HuH-7.5 (cell line): ENCODE results near the gene PUM1.

Experiments
- DNase-seq: peaks from one replicate; pipeline ENCODE4 v3.0.0; 2011; ENCODE audit warnings: low spot score

The PUM1 gene

DNA sequence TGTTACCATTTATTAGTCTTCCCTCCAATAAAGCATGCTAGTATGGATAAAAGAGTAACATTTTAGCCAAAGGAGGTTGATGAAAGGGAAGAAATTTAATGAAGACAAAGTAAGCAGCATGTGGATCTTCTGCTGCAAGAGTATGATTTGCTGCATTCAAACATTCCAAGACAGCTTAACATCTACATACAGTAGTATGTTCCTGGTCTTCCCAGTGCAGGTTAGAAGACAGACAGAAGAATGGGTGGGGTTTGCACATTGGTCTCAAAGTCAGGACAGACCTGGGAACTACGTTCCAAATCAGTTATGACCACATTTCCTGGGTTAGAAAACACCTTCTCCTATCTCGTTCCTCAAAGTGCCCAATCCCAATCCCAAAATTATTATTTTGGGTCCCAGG, 43.3 kb downstream of the PUM1 start:
- no peak for DNase-seq

DNA sequence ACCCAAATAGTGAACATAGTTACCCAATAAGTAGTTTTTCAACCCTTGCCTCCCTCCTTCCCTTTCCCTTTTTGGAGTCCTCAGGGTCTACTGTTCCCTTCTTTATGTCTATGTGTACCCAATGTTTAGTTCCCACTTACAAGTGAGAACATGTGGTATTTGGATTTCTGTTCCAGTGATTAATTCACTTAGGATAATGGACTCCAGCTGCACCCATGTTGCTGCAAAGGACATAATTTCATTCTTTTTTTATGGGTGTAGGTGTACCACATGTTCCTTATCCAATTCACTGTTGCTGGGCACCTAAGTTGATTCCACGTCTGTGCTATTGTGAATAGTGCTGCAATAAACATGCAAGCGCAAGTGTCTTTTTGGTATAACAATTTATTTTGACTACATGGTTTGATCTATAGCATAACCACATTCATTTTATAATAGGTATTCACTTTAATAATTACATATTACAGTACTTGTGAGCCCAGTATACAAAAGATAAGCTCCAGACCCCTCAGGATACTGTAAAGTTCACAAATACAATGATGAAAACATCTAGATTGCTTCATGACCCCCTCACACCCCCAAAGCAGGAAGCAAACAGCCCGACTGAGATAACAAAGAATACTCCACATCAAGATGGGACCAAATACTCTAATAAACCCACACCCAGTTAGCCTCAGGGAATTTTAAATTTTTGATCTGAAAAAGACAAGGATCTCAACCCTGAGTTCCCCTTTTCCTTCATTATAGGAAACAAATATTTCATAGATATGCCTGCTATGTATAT, 45.3 kb downstream of the PUM1 start:
- DNase-seq = no peak

DNA sequence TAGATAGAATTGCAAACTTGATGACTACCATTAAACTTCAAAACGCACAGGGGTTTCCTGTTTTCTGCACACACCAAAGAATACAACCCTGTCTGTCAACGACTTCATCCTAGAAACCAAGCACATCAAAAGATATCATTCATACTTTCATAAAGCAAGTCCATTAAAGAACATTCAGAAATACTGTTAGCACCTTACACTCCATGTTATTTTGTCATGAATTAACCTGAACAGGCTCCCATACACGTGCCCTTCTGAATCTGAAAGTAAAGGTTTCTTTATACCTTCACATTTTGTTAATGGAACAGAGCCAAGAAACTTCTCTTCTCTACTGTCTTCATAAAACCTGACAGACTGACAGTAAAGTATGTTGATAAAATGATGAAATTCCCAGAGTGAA, 46.1 kb downstream of the PUM1 start:
- DNase-seq = no peak

DNA sequence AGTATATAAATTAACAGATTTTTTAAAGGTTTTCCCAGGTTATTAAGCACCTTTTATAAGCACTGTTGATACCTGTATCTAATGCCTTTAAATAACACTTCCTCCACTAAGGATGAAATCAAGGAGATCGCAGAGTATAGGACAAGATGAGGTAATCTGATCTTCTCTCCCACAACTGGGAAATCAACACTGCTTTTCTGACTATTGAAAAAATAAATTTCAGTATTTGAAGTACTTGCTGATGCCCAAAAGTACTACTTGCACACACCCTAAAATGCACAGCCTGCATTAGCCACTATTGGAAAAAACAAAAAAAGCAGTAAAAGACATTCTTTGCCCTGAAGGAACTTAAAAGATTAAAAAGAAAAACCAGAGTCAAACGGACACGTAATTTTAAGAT, 48.6 kb downstream of the PUM1 start:
- DNase-seq = no peak

DNA sequence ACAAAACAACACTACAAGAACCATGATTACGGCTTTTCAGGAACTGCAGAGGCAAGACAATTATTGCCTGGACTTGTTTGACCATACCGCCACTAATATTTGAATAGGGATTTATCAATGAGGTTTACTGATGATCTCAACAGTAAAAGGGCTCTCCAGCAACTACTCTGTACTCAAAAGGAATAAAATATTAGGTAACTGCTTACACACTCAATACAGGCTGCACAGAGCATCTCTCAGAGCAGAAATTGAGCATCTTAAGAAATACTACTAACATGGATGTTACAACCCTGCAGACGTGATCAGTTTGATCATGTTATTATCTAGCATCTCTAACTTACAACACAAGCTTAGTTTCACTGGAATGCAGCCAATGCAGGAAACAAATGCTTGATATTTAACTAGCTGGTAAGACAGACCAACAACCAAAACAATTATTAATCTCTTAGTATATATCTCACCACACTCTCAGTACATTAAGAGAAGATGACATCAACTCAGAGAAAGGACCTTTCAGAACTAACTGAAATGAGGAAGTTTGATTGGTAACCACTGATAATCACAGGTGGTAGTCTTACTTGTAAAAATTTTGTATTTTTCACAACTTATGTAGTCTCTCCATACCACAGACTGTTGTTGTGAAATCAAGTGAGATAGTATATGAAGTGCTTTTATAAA, 52.2 kb downstream of the PUM1 start:
- DNase-seq = no peak

DNA sequence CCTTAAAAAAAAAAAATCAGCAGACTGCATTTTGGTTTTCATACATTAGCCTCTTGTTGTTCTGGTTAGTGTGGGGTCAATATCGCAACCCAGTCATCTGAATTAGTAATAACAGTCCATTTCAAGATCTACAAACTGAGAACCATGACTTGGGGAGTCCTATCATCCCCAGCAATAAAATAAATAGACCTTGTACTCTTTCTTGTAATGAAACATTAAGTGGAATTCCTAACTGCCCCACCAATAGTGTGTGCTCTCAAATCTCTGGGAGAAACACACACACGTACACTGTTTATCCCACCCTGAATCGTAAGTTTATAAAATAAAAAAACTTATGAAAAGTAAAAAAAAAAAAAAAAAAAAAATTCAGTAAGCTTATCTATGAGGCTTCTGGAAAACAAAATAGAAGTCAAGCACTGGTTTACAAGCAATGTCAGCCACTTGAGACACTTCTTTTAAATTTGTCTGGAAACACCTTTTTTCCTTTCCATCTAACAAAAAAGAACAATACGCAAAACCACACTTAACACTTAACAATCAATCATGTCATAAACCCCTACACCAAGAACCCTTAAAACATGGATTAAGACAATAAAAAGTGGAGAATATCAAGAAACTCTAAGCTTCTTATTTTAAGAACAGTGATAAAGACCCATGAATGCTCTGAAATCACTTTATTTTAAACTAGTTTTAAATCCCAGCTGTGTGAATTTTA, 53.1 kb downstream of the PUM1 start:
- DNase-seq = no peak

DNA sequence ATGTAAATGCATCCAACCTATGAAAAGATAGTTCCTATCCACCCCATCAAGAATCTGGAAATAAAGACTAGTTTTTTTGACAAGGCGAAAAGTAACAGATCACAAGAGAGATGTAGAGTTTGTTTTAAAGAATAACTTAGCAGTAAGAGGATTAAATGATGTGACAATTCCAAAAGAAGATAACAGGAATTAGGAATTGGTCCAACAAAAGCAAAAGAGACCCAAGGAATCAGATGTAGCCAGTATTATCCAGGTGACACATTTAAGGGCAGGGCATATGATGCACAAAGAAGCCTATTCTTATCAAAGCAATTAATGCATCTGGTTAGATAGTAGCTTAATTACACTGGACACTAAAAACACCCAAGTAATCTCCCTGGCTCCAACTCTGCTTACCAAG, 53.8 kb downstream of the PUM1 start:
- DNase-seq = no peak

DNA sequence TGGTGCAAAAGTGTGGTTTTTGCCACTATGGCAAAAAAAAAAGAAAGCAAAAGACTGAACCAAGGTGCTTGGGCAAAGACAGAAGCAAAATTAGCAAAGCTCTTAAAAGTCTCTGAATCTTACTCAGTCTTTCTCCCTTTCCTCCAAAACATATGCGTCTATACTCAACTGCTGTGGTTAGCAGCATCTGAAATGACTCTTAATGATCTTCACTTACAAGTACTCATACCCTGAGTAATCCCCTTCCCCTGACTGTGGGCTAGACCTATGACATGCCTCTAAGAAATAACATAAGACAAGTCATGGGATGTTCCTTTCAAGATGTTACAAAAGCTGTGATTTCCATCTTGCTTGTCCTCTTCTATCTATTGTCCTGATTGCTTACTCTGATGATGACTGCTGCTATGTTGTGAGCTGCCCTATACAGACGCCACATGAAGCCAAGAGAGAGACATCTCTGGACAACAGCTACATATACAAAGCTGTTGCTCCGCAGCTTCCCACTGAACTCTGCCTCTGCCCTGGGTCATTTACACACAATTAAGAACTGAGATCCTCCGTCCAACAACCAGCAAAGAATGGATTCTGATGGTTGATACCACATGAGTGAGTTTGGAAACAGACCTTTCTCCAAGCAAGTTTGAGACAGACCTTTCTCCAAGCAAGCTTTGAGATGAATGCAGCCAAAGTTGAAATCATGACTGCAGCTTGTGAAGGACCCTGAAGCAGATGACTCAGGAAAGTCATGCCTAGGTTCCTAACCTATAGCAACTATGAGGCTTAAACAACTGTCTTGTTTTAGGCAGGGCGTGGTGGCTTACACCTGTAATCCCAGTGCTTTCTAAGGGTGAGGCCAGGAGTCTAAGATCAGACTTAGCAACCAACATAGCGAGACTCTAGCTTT, 55.2 kb downstream of the PUM1 start:
- DNase-seq = no peak

DNA sequence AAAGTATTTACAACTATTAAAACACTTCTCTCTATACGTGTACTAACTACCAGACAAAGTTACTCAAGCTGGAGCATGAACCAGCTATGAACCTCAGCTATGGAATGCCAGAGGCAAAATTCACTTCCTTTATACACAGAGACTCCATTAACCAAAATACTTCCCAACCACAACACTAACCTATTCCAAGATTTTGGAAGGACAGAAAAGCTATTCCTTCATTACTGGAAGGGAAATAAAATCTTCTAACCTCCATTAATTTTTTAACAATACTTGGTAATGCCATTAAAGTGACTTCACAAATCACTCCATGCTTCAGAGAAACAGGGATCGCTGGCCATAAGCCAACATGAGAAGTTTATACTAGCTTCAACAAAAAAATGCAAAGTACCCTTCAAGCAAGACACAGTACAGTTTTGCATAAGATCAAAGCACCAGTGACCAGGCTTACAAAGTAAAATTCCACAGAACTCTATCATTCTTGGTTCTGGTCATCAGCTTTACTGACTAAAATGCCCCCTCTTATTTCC, 58.0 kb downstream of the PUM1 start:
- no peak for DNase-seq

DNA sequence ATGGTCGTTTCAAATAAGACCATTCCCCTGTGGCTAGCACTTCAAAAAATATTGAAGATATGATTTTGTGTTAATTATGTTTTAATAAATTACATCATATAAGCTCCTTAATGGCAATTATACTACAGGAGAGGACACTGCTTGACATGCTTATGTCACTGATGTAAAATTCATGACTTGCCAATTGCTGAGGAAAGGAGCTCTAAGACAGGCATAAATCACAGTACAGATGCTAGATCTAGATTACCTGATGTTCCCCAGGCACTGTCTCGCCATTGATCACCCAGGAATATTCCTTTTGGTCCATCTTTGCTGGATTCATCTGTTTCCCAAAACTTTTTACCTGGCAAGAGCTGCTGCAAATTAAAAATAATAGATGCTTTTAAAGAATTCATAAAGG, 58.8 kb downstream of the PUM1 start:
- DNase-seq = no peak

DNA sequence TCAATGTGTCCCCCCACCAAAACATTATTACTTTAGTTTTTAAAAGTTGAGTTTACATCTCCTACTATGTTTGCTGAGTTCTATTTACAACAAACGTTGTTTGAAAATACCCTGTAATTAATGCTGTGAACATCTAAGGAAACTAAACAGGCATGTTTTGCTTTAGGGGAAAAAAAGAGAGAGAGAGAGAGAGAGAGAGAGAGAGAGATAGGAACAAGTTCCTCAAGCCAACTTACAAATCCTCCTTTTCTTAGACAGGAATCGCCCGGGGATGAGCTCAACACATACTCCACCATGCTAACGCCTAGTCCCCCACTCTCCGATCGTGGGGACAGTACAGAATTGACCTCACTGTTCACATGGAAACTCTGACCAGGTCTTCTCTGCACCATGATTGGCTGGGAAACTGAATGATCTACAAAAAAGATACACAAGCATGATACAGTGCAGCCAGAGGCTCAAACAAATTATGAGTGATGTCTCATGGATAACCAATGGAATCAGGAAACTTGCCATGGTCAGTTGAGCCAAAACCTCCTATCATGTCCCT, 59.8 kb downstream of the PUM1 start:
- DNase-seq = no peak

DNA sequence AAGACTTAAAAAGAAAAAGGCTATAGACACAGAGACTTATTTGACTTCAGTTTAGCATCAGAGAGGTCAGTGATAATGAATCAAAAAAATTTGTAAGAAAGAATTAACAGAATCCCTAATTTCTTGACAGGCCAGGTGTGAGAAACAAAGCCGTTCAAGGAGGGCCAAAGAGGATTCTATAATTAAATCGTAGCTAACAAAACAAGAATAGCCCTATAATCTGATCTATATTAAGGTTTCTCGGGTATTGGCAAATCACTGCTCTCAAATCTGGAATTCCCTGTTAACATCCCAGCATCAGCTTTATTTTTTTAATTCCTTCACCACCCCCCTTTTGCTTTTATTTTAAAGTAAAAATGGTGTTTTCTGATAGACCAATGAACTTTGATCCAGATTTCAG, 60.3 kb downstream of the PUM1 start:
- no peak for DNase-seq

DNA sequence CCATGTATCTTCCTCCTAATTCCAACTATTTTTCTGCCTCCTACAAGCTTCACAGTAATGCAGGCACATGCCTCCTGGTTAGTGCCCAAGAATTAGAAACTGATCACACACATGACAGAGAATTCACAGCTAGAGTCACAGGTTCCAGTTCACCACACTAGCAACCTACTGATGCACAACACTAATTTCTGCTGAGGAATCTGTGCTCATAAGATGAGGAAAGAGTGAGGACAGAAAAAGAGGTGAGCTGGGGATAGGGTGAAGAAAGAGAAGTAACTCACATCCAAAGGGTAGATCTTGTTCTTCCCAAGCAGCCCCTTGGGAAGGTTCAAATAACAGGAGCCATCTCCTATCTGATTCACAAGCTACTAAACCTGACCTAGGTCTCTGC, 61.3 kb downstream of the PUM1 start:
- DNase-seq = no peak

DNA sequence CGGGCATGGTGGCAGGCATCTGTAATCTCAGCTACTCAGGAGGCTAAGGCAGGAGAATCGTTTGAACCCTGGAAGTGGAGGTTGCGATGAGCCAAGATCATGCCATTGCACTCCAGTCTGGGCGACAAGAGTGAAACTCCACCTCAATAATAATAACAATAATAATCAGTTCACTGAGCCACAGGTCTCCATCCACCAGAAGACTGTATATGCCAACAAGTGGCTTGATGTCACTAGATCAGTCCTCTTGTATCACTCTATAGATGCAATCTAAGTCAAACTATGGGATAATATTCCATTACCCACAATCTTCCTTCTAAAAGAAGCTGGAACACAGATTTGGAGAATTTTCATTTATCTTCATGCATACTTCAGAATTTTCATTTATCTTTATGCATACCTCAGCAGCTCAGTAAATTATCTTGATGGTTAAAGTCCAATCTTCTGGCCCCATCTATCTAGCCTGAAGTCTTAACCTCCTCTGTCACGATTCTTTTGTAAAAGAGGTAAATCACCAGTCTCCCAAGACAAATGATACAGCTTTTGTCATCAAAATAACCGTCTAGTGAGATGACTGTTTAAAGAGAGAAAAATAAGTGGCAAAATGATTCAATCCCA, 61.8 kb downstream of the PUM1 start:
- DNase-seq = no peak

DNA sequence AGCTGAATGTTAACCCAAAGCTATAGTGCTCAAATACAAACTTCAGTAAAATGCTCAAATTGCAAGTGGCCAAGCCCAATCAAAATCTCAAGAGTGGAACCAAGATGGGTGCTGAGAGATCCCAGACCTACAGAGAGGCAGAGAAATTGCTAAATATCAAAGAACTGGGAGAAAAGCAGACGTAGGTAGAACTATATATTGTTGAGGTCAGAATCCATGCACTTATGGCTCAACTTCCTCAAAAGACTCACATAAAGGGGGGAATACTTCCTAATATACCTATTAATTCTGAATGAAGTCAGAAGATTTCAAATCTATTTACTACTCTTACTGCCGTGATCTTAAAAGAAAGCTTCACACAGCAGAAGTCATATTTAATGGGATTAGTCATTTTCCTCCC, 65.2 kb downstream of the PUM1 start:
- no peak for DNase-seq

DNA sequence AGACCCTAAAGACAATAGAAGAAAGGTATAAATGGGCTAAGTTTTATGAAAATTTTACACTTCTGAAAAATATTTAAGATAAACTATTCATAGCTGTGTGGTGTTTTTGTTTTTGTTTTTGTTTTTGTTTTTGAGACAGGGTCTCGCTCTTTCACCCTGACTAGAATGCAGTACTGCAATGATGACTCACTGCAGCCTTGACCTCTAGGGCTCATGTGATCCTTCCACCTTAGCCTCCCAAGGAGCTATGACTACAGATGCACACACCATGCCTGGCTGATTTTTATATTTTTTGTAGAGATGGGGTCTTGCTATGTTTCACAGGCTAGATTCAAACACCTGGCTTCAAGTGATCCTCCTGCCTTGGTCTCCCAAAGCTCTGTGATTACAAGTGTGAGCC, 66.6 kb downstream of the PUM1 start:
- DNase-seq = no peak

DNA sequence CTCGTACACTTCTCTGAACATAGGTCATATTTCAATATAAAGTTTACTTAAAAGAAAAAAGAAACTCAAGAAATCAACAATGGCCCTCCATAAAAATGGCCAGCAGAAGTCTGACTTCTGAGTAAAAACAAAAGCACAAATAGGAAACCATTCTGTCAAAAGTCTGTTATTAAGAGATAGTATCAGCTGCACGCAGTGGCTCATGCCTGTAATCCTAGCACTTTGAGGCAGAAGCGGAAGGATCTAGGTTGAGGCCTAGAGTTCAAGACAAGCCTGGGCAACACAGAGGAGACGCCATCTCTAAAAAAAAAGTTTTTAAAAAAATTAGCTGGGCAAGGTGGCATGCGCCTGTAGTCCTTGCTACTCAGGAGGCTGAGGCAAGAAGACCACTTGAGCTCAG, 67.3 kb downstream of the PUM1 start:
- no peak for DNase-seq

DNA sequence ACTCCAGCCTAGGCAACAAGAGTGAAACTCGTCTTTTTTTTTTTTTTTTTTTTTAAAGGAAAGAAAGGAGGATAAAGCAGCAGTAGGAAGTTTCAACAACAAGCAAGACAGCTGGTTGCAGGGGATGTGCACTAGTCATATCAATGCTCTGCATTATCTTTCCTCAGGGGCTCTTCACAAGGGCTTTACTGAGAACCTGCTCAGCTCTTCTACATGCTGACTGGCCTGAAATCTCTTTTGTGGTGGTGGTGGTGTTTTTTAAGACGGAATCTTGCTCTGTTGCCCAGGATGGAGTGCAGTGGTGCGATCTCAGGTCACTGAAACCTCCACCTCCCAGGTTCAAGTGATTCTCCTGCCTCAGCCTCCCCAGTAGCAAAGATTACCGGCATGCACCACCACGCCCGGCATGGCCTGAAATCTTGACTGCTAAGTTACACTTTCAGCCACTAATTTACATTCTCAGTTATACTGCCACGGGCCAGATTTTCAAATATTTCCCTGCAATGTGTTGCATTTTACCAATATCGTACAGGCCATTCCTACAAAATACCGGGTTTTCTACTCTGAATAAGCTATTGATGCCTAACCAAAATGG, 68.0 kb downstream of the PUM1 start:
- no peak for DNase-seq

DNA sequence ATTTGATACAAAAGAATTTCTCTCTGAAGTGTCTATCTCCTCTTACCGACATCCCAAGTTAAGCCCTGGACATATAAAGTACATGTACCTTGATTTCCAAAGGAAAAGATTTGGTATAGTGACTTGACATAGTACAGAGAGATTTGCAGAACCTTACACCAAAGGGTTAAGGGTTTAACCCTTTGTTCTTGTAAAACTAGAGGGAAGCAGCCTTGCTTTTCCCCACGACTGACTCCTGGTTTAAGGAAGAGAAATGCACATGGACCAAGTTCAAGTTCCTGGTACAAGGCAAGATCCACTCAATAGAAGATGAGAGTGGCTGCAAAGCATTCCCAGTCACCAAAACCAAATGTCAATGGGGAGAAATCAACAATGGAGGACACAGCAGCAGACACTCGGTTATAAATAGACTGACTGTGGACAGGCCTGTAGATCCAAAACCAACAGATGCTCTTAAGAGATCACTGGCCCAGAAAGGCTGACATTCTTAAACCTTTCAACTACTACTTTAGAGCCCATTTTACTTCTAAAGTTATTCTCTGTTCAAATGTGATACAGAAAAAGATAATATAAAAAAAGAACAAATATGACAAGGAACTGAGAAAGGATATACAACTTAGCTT, 69.4 kb downstream of the PUM1 start:
- no peak for DNase-seq

DNA sequence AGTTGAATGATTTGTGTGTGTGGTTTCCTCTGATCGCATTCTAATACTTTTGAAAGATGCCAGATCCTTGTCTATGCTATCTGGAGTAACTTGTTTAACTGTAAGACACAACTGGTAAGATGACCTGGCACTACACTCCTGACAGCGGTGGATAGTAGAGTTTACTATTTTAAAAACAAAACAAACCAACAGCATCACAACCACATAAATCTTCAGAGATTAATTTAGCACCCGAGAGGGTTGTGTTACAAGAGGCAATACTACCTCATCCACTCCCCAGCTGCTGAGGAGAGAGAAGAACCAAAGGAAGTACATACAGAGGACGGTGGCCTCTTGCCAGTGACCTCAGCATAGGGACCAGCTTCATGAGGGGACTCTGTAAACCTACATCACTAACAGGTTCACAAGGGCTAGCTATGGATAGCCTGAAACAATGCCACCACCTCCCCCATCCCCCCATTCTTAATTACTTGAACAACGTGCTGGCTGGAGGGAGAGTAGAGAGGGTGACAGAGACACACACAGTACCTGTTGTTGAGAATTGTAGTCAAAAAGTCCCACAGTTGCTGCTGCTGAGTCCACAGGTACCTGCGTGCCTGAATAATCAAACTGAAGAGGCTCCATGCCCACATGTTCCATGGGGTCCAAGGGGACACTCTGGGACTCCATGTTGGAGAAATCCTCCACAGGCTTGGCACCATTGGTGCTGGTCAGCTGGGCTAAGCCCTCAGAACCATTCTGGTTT, 73.5 kb downstream of the PUM1 start:
- no peak for DNase-seq
